GM19043 (cell line): ENCODE data around the gene CEP85L.

Experiments used
- ATAC-seq: cut with Tn5 transposase; IDR thresholded peaks from one replicate; pipeline ENCODE4 v1.9.1; 2021; ENCODE audit warnings: low read depth; ENCODE audit not compliant: unreplicated experiment

CEP85L gene

GRCh38 chr6:118625833-118626232 is 25.6 kb downstream of the CEP85L start:
- ATAC-seq = no peak

DNA sequence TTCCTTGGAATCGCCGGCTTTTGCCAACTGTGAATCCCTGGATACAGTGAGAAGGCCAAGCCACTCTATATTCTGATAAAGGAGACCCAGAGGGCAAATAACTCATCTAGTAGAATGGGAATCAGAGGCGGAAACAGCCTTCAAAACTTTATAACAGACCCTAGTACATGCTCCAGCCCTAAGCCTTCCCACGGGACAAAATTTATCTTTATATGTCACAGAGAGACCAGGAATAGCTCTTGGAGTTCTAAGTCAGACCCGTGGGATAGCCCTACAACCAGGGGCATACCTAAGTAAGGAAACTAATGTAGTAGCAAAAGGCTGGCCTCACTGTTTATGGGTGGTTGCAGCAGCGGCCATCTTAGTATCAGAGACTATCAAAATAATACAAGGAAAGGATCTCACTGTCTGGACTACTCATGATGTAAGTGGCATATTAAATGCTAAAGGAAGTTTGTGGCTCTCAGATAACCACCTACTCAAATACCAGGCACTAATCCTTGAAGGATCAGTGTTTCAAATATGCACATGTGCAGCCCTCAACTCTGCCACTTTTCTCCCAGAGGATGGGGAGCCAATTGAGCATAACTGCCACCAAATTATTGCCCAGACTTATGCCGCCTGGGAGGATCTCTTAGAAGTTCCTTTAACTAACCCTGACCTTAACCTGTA is 29.5 kb downstream of the CEP85L start:
- ATAC-seq = no peak

- ATAC-seq = no peak
These were observed 31.2 kb downstream of the CEP85L start for GRCh38 chr6:118620202-118620601.

- peak; percentile 90 for ATAC-seq
These were observed 32.6 kb downstream of the CEP85L start for GRCh38 chr6:118618676-118619377.

GRCh38 chr6:118617417-118617816 is 34.0 kb downstream of the CEP85L start:
- no peak for ATAC-seq

GRCh38 chr6:118611334-118611733 is 40.1 kb downstream of the CEP85L start:
- no peak for ATAC-seq

DNA sequence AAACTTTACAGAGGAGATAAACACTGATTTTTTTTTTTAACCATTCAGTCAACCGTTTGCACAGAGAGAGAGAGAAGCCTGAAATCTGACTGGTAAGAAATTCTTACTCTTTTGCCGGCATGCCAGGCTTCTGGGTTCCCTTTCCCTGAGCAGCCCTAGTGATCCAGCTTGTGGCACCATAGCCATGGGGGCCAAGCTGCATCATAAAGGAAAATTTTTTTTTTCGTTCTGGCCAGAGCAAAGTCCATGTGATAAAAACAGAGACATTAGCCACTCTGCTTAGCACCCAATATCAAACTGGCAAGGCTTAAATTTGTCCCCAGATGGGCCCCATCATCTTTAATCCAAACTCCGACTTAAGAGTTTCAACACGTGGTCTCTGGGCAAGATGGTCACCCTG is 44.5 kb downstream of the CEP85L start:
- ATAC-seq = no peak

DNA sequence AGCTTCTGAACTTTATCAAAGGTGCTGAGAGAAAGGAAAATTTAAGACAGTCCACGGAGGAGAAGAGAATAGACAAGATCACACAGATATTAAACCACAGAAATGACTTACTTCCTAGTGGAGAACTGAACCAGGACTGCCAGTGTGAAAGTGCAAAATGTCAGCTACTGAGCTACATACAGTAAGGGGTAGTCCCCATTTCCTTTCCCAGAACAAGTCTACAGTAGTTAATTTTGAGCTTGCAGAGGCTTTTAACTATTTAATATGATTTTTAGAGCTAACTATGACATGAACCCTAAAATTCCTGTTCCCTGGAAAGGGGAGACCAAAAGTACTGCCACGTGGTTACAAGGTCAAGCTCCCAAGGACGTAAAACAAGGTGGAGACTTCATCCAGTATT is 45.1 kb downstream of the CEP85L start:
- ATAC-seq = no peak

GRCh38 chr6:118603372-118603771 is 48.0 kb downstream of the CEP85L start:
- no peak for ATAC-seq

GRCh38 chr6:118602300-118602699 is 49.1 kb downstream of the CEP85L start:
- no peak for ATAC-seq

DNA sequence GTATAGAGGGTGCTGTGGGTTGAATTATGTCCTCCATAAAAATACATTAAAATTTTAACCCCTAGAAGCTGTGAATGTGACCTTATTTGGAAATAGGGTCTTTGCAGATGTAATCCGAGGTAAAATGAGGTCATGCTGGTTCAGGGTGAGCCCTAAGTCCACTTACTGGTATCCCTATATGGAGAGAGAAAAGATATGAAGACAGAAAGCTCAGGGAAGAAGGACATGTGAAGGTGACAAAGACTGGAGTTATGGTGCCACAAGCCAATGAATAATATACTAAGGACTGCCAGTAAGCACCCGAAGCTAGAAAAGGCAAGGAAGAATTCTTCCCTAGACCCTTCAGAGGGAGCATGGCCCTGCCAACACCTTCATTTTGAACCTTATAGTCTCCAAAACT is 53.1 kb downstream of the CEP85L start:
- ATAC-seq = no peak

DNA sequence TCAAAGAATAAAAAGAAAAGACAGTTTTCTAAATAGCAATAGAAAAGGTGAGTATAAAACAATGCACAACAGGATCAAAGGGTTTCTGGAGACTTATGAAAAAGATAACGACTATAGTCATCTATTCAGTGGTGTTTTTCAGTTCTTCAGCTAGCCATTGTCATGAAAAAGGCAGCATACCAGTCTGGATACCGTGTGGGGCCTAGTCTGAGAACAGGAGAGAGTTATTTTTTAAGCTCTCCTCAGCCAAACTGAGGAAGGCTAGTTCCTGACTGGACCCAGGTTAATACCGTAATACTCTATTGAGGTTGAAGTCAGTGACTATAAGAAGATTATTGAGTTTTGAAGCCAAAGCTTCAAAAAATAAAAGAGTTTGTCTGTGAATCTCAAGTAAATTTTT is 53.8 kb downstream of the CEP85L start:
- no peak for ATAC-seq

- ATAC-seq = no peak
These were observed 54.5 kb downstream of the CEP85L start for GRCh38 chr6:118596774-118597320.

- no peak for ATAC-seq
These were observed 56.5 kb downstream of the CEP85L start for GRCh38 chr6:118594877-118595276.

DNA sequence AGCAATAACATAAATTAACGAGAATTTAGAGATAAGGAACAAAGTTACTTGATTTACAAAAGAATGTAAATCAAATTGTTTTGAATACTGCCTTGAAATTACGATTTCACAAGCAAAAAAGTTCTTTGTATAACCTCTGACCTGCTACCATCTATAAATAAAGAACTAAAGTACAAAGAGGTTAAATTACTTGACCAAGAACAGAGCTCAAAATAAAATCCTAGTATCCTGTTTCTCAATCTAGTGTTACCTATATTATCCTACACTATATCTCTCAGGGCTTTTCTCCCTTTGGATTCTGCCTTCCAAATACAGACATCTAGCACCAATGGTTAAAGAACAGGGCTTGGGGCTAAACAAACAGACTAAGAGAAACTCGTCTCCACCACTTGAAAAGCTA is 59.5 kb downstream of the CEP85L start:
- no peak for ATAC-seq

DNA sequence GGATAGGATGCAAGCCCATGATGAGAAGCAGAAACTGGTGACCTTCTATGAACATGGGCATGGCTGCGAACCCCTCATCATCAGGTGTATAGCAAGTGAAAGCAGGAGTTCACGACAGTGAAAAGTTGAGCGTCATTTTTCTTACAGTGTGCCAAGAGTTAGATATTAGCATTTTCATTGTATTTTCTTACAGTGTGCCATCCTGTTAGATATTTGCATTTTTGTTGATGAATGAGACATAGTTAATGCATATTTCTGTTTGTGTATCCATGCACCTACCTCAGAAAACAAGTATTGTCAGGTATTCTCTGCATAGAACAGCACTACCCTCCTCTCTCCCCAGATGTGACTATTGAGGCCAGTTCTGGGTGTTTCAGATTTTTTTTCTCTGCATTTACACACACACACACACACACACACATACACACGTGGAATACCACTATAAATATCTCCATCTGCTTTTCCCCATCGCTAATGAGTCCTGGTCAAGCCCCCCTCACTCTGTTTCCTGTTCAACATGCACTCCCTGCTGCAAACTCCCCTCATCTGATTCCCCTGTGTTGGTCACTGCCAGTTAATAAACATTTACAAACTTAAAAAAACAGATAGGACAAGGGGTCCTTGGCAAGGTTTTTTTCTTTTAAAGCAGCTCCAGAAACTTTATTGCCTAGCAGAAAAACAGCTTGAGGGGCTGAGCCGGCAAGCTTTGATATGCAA is 61.6 kb downstream of the CEP85L start:
- ATAC-seq = no peak

DNA sequence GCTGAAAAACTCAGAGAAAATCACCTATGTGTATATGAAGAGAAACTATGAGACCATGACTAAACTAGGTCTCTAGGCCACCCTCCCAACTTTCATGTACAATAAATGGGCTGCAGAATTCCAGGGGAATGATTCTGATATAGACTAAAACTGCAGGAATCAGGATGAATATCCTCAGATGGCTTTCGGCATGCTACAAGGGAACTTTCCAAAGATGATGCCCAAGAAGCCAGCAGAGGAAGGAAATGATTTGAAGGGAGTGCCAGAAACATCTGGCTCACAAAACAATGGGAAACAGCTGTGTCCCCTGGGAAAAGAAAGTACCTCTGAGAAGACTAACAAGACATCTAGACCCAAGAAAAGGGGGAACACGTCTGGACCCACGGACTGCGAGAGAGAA is 62.2 kb downstream of the CEP85L start:
- ATAC-seq = no peak

- no peak for ATAC-seq
These were observed 62.8 kb downstream of the CEP85L start for GRCh38 chr6:118588626-118589025.

GRCh38 chr6:118586746-118587485 is 64.5 kb downstream of the CEP85L start:
- ATAC-seq = no peak

GRCh38 chr6:118584911-118585310 is 66.5 kb downstream of the CEP85L start:
- ATAC-seq = no peak

- ATAC-seq = no peak
These were observed 69.9 kb downstream of the CEP85L start for GRCh38 chr6:118581489-118581959.
